K562 (cell line): Measurements from ENCODE around the gene SVIL.
"Not testable (repeated sequence)": the region's sequence is repeated elsewhere in the genome, so short reads cannot be mapped to it uniquely, and the experiment has no call there.

ENCODE experiments used
- CTCF ChIP-seq, 3 experiments: IDR thresholded peaks in 2 of 3; conservative IDR thresholded peaks in 1 of 3; 2 replicates each; pipeline ENCODE4 v1.5.1; 2011 to 2012; ENCODE audit warnings: low read length in 3 of 3, mild to moderate bottlenecking in 3 of 3, control low read depth in 2 of 3, improper control_type of control experiment in 1 of 3, inconsistent platforms in 1 of 3, low read depth in 1 of 3, mixed read lengths in 1 of 3, moderate library complexity in 1 of 3; ENCODE audit not compliant: insufficient read depth in 2 of 3
- POLR2A ChIP-seq: fragments of 450-650 bp; conservative IDR thresholded peaks from 2 replicates; pipeline ENCODE4 v1.6.1; 2016
- SAP30 ChIP-seq: fragments of 200-600 bp; sonication (generic); IDR thresholded peaks from 2 replicates; pipeline ENCODE4 v1.6.1; 2012; ENCODE audit warnings: borderline replicate concordance, low read depth, mild to moderate bottlenecking, moderate library complexity, low read length, control low read depth, inconsistent platforms; ENCODE audit not compliant: insufficient read depth, poor library complexity, severe bottlenecking

- not testable (repeated sequence) for TF ChIP-seq SAP30; POLR2A; CTCF (IDR thresholded peaks at IDR 0.05 in 2 of 3, conservative IDR thresholded peaks at IDR 0.05 in 1 of 3; ENCODE audit: insufficient read depth in 2 of 3, low read depth in 1 of 3, low read length in 3 of 3)
Measured at GRCh38 chr10:29610331-29610730, 24.4 kb downstream of the SVIL start.
